Liver (tissue), 9 donors: ENCODE data around the gene ABTB2. TPM values are rescaled to one million over a fixed set of nuclear protein-coding genes. Genes with fewer than 3 reads are reported as not detected.

ENCODE experiments used
- DNase-seq: peaks from one replicate; pipeline ENCODE4 v3.0.0-alpha.2; 2017; ENCODE audit warnings: low spot score
- H3K27ac ChIP-seq, 2 donors: one replicate each; pipeline ENCODE4 v1.7.0; 2013; ENCODE audit warnings: inconsistent platforms in 2 of 2, low read length in 2 of 2, control low read depth in 1 of 2, low read depth in 1 of 2, mild to moderate bottlenecking in 1 of 2
- H3K27me3 ChIP-seq, 4 donors: one replicate each; pipeline versions ENCODE4 v1.6.1 to v1.7.0; 2013; ENCODE audit warnings: low read length in 3 of 4, inconsistent platforms in 1 of 4, mild to moderate bottlenecking in 1 of 4, moderate library complexity in 1 of 4; ENCODE audit not compliant: control insufficient read depth in 4 of 4, insufficient read depth in 4 of 4
- H3K36me3 ChIP-seq, 4 donors: one replicate each; pipeline versions ENCODE4 v1.6.1 to v1.7.0; 2013; ENCODE audit warnings: low read length in 3 of 4, mild to moderate bottlenecking in 3 of 4, low read depth in 1 of 4, moderate library complexity in 1 of 4; ENCODE audit not compliant: control insufficient read depth in 4 of 4, insufficient read depth in 3 of 4
- H3K4me1 ChIP-seq, 4 donors: one replicate each; pipeline versions ENCODE4 v1.6.1 to v1.7.0; 2013; ENCODE audit warnings: low read length in 3 of 4, mild to moderate bottlenecking in 3 of 4, moderate library complexity in 1 of 4; ENCODE audit not compliant: control insufficient read depth in 4 of 4, insufficient read depth in 4 of 4
- H3K4me3 ChIP-seq, 3 donors: one replicate each; pipeline versions ENCODE4 v1.6.1 to v1.7.0; 2013; ENCODE audit warnings: low read length in 3 of 3, control low read depth in 1 of 3, low read depth in 1 of 3, mild to moderate bottlenecking in 1 of 3
- H3K9ac ChIP-seq, 2 donors: one replicate each; pipeline ENCODE4 v1.7.0; 2013; ENCODE audit warnings: low read length in 2 of 2, mild to moderate bottlenecking in 2 of 2, moderate library complexity in 2 of 2, control low read depth in 1 of 2, low read depth in 1 of 2
- H3K9me3 ChIP-seq, 4 donors: one replicate each; pipeline versions ENCODE4 v1.6.1 to v1.7.0; 2013; ENCODE audit warnings: low read length in 3 of 4; ENCODE audit not compliant: control insufficient read depth in 4 of 4
- EGR1 ChIP-seq, 2 donors: IDR thresholded peaks; 2 replicates each; pipeline ENCODE4 v1.6.1; 2016 to 2018; ENCODE audit warnings: antibody characterized with exemption in 2 of 2, low read depth in 2 of 2
- FOXA1 ChIP-seq: IDR thresholded peaks from 2 replicates; pipeline ENCODE4 v1.6.1; 2016; ENCODE audit warnings: antibody characterized with exemption
- FOXA2 ChIP-seq: IDR thresholded peaks from 2 replicates; pipeline ENCODE4 v1.6.1; 2016; ENCODE audit warnings: antibody characterized with exemption
- GABPA ChIP-seq, 2 donors: IDR thresholded peaks in 1 of 2; conservative IDR thresholded peaks in 1 of 2; 2 replicates each; pipeline ENCODE4 v1.6.1; 2016; ENCODE audit warnings: antibody characterized with exemption in 2 of 2, mild to moderate bottlenecking in 1 of 2, moderate library complexity in 1 of 2
- HNF4A ChIP-seq, 2 donors: conservative IDR thresholded peaks; 2 replicates each; pipeline ENCODE4 v1.6.1; 2016; ENCODE audit warnings: antibody characterized with exemption in 2 of 2, mild to moderate bottlenecking in 2 of 2
- HNF4G ChIP-seq: IDR thresholded peaks from 2 replicates; pipeline ENCODE4 v1.6.1; 2016; ENCODE audit warnings: antibody characterized with exemption
- JUND ChIP-seq, 2 donors: IDR thresholded peaks; 2 replicates each; pipeline ENCODE4 v1.6.1; 2016; ENCODE audit warnings: antibody characterized with exemption in 2 of 2
- MAX ChIP-seq: IDR thresholded peaks from 2 replicates; pipeline ENCODE4 v1.6.1; 2016; ENCODE audit warnings: antibody characterized with exemption
- NR2F2 ChIP-seq: IDR thresholded peaks from 2 replicates; pipeline ENCODE4 v1.6.1; 2016; ENCODE audit warnings: antibody characterized with exemption
- RAD21 ChIP-seq, 2 donors: IDR thresholded peaks; 2 replicates each; pipeline ENCODE4 v1.6.1; 2016; ENCODE audit warnings: antibody characterized with exemption in 2 of 2, mild to moderate bottlenecking in 2 of 2
- RXRA ChIP-seq, 2 donors: IDR thresholded peaks; 2 replicates each; pipeline ENCODE4 v1.6.1; 2017 to 2018; ENCODE audit warnings: antibody characterized with exemption in 2 of 2, mild to moderate bottlenecking in 1 of 2
- SP1 ChIP-seq: IDR thresholded peaks from 2 replicates; pipeline ENCODE4 v1.6.1; 2018; ENCODE audit warnings: antibody characterized with exemption, mild to moderate bottlenecking
- TAF1 ChIP-seq: conservative IDR thresholded peaks from 2 replicates; pipeline ENCODE4 v1.6.1; 2016; ENCODE audit warnings: antibody characterized with exemption, mild to moderate bottlenecking
- YY1 ChIP-seq: IDR thresholded peaks from 2 replicates; pipeline ENCODE4 v1.6.1; 2016; ENCODE audit warnings: antibody characterized with exemption, mild to moderate bottlenecking
- ZBTB33 ChIP-seq: IDR thresholded peaks from 2 replicates; pipeline ENCODE4 v1.6.1; 2016; ENCODE audit warnings: antibody characterized with exemption
- WGBS: extraction: QIAGEN DNeasy Blood & Tissue Kit; methylation state at CpG from one replicate; pipeline ENCODE4 v1.1.7; 2013; 5-methylcytosine and 5-hydroxymethylcytosine counted together
- polyA plus RNA-seq, 2 donors: library from polyadenylated mRNA; stranded (reverse) in 1 of 2; unstranded in 1 of 2; fragments of 200-250 nt in 1 of 2; fragments of >200 nt in 1 of 2; fragmentation: Nextera tagmentation in 1 of 2; extraction: Ambion mirVana in 1 of 2; gene quantifications; one replicate each; pipeline versions ENCODE4 v1.2.1 to v1.2.3, GENCODE V29; 2013 to 2015
- total RNA-seq, 2 donors: library from RNA; depleted of rRNA; stranded (reverse); fragments of >200 nt; gene quantifications; one replicate each; pipeline ENCODE4 v1.2.3, GENCODE V29; 2014
- TF ChIP-seq, protein P1 (sequence below): fragments of 150-350 bp; IDR thresholded peaks from 2 replicates; pipeline ENCODE4 v1.5.1; 2017; ENCODE audit warnings: improper control_type of control experiment, low read depth, low read length; ENCODE audit not compliant: missing input control
- TF ChIP-seq, protein P2 (sequence below): IDR thresholded peaks from 2 replicates; pipeline ENCODE4 v1.6.1; 2016; ENCODE audit warnings: antibody characterized with exemption
- TF ChIP-seq, protein P3 (sequence below): IDR thresholded peaks from 2 replicates; pipeline ENCODE4 v1.6.1; 2016; ENCODE audit warnings: antibody characterized with exemption, mild to moderate bottlenecking
- donor health status: healthy.
- donor health status: healthy.
- donor health status: healthy.
- donor health status: healthy.
- donor health status: healthy.

ABTB2 gene
- total and polyA plus RNA-seq, 4 donors, result 2.4 to 8.9 (median 6.1) TPM

DNA sequence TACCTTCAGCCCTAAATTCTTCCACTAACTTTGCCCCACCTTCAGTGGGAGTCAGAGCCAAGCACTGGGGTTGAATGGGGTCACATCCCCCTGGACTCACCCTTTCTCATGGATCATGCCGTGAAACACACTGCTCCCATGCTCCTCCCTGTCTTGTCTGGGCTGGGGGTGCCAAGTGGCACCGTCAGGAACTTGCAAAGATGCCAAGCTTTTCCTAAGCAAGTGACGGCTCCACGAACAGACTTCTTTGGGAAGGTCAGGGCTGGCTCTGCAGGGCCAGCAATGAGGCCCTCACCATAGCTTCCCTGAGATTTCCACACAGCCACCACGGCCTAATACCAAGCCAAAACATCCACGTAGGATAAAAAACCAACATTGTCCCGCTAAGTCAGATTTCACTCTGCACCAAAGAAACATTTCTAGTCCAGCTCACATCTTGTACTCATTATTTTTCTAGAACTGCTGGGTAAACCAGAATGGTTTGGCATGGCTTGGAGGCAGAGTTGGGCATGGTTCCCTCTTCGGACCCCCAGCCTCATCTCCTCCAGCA lies 175.9 kb downstream of the ABTB2 start:
- no peak overlapping the region for H3K9ac ChIP-seq
- H3K36me3 ChIP-seq, result no peaks in the 10 kb centered on the region
- H3K4me1 ChIP-seq, result peaks cover 0 to 16% (median 2%) of the 10 kb centered on the region in 4 donors
- TF ChIP-seq MAX (no peak), NR2F2 (no peak), SP1 (no peak), FOXA1 (no peak), JUND (IDR thresholded peaks at IDR 0.05) (no peak), ZBTB33 (no peak), GABPA (IDR thresholded peaks at IDR 0.05 in 1 of 2, conservative IDR thresholded peaks at IDR 0.05 in 1 of 2) (no peak), RXRA (IDR thresholded peaks at IDR 0.05) (no peak), YY1 (no peak), HNF4A (conservative IDR thresholded peaks at IDR 0.05) (no peak), FOXA2 (no peak), HNF4G (no peak), RAD21 (IDR thresholded peaks at IDR 0.05) (no peak), EGR1 (IDR thresholded peaks at IDR 0.05; ENCODE audit: low read depth in 2 of 2) (no peak), TAF1 (no peak)
- TF ChIP-seq, protein P1, sequence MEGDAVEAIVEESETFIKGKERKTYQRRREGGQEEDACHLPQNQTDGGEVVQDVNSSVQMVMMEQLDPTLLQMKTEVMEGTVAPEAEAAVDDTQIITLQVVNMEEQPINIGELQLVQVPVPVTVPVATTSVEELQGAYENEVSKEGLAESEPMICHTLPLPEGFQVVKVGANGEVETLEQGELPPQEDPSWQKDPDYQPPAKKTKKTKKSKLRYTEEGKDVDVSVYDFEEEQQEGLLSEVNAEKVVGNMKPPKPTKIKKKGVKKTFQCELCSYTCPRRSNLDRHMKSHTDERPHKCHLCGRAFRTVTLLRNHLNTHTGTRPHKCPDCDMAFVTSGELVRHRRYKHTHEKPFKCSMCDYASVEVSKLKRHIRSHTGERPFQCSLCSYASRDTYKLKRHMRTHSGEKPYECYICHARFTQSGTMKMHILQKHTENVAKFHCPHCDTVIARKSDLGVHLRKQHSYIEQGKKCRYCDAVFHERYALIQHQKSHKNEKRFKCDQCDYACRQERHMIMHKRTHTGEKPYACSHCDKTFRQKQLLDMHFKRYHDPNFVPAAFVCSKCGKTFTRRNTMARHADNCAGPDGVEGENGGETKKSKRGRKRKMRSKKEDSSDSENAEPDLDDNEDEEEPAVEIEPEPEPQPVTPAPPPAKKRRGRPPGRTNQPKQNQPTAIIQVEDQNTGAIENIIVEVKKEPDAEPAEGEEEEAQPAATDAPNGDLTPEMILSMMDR, result no peak
- TF ChIP-seq, protein P2, sequence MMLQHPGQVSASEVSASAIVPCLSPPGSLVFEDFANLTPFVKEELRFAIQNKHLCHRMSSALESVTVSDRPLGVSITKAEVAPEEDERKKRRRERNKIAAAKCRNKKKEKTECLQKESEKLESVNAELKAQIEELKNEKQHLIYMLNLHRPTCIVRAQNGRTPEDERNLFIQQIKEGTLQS, result no peak
- TF ChIP-seq, protein P3, sequence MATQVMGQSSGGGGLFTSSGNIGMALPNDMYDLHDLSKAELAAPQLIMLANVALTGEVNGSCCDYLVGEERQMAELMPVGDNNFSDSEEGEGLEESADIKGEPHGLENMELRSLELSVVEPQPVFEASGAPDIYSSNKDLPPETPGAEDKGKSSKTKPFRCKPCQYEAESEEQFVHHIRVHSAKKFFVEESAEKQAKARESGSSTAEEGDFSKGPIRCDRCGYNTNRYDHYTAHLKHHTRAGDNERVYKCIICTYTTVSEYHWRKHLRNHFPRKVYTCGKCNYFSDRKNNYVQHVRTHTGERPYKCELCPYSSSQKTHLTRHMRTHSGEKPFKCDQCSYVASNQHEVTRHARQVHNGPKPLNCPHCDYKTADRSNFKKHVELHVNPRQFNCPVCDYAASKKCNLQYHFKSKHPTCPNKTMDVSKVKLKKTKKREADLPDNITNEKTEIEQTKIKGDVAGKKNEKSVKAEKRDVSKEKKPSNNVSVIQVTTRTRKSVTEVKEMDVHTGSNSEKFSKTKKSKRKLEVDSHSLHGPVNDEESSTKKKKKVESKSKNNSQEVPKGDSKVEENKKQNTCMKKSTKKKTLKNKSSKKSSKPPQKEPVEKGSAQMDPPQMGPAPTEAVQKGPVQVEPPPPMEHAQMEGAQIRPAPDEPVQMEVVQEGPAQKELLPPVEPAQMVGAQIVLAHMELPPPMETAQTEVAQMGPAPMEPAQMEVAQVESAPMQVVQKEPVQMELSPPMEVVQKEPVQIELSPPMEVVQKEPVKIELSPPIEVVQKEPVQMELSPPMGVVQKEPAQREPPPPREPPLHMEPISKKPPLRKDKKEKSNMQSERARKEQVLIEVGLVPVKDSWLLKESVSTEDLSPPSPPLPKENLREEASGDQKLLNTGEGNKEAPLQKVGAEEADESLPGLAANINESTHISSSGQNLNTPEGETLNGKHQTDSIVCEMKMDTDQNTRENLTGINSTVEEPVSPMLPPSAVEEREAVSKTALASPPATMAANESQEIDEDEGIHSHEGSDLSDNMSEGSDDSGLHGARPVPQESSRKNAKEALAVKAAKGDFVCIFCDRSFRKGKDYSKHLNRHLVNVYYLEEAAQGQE, result no peak
- no peak overlapping the region for H3K4me3 ChIP-seq
- H3K9me3 ChIP-seq, result no peaks in the 10 kb centered on the region
- no peak for DNase-seq
- no peaks in the 10 kb centered on the region for H3K27me3 ChIP-seq
- 93% methylated on average over 8 of the region's 8 CpGs for WGBS
- no peak overlapping the region for H3K27ac ChIP-seq
